Ureter (tissue), 1 donor: ENCODE data around the gene CYB5B. TPM values are rescaled to one million over a fixed set of nuclear protein-coding genes. Genes with fewer than 3 reads are reported as not detected.

Source experiments
- DNase-seq: peaks from one replicate; pipeline ENCODE4 v3.0.0-alpha.2; 2020; ENCODE audit warnings: low spot score
- total RNA-seq: library from RNA; stranded (reverse); gene quantifications from one replicate; pipeline ENCODE4 v1.2.4, GENCODE V29; 2023
- donor health status: DM: yes; HTN: yes; CAD: no.

CYB5B gene
- total RNA-seq, 1 donor from 2014 or later: 152 TPM

DNA sequence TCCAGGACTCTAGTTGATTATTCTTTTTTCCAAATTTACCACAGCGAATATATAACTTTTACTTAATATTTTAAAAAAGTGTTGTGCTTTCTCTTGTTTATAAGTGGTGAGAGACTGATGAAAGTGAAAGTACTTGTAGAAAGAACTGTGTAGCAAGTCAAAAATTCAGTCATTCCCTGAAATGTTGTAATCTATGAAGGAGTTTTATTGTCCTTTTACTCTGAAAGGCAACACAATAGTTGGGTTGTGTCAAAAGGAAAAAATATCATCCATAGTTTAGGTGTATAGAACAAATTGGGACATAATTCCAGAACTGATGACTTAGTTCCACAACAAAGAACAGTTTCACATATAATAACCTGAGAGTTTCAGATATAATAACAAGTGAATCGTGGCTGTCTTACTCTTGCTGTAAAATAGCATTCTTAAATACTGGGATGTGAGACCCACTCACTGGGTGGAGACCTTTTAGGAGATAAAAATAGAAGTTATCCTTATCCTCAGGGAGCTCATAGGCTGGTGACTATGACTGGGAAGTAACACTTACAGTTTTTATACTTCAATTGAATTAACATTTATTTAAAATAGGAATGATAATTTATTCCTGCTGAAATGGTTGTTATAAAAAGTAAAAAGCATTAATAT is 20.6 kb downstream of the CYB5B start:
- DNase-seq: no peak

DNA sequence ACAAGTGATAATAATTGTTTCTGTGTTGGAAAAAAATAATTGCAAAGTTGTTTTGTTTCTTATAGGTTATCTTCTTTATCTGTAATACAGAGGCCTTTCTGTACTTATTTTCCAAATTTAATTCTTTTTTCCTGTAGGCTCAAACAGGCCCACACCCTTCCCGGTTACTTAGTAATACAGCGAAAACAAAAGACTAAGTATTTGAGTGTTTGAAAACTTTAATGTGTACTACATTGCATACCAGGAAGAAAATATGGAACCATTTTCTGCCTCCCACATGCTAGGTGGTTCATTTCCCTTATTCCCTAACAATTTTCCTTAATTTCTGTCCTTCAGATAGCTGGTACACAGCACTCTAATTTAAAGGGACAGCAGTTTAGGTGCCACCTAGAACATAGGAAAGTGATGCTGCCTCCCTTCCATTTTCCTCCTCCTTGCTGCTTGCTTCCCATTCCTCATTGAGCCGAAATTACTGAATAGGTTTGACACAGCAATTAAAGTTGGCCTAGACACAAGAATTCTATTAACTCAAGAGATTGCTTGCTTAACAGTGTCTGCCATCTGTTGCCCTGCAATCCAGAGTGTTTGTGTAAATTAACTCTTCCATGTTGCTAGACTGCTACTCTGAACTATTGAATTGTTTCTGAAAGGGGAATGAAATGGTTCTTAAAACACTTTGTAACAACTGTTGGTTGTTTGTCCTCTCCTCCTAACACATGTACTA is 24.2 kb downstream of the CYB5B start:
- no peak for DNase-seq

DNA sequence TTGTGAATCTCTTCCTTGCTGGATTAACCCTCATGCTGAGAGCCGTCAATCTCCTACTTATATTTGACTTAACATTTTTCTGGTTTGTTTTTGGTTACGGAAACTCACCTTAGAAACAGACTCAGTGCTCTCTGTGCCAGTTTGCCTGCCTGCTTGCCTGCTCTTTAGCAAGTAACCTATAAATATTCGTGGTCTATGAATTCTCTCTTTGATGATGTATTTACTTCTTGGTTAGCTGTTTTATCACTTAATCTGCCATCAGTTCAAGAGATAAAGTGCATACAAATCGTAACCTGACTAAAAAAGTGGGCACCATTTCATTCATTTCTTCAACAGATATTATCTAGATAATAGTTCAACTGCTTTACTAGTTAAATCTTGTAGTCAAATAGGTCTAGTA is 26.7 kb downstream of the CYB5B start:
- DNase-seq: no peak

DNA sequence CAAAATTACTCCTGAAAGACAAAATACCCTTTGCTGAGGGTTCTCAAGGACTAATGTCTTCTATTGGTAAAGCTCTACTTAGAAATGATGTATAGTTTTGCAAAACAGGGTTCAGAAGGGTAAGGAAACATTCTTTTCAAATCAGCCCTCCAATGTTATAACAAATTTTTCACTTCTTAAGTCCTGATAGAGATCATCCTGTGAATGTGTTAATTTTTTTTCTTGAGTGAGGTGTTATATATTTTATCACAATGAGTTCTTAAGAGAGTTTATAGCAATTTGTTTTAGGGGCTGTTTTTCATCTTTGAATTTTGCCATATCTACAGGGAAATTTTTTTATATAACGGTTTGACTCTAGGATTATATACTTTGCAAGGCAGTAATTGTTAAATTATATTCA is 29.5 kb downstream of the CYB5B start:
- no peak for DNase-seq

DNA sequence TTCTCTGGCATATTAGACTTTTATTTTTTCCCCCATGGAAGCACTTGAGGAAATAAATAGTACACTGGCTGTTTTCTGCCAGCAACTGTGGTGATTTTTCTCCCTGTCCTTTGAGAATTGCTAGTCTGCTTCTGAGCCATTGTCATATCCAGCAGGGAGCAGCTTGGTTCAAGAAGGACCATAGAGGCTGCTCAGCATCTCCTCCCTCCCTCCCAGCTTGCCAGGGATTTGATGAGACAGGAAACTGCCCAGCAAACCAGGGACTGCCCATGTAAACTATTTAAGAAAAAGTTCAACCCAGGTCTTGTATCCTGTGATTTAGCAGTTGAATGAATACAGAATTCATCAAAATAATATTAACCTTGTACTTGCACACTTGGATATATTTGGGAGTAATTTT is 39.5 kb downstream of the CYB5B start:
- DNase-seq: no peak

DNA sequence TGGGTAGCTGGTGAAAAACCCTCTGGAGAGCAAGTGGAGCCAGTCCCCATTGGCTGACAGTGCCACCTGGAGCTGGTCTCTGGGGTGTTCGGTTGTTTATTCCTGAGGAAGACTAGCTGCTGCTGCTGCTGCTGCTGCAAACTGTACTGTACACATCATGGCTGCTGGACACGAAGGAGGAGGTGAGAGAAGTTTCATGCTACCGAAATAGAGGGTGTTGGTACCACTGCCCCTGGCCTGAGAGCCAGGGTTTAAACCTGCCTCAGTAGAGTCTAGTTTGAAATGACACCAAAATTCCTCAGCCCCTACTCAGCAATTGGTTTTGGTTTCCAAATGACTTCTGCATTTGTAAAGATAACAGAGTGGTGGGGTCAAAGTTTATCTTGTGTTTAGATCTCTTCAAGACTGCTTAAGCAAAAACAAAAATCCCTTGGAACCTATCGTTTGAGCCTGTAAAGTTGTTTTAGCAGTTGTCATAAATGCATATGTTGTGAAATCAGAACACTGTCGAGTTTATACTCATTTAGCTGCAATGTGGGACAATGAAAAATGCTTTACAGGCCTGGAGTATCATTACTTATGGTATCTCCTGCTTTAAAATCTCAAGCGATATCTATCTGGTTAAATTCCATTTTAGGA is 40.8 kb downstream of the CYB5B start:
- no peak for DNase-seq

DNA sequence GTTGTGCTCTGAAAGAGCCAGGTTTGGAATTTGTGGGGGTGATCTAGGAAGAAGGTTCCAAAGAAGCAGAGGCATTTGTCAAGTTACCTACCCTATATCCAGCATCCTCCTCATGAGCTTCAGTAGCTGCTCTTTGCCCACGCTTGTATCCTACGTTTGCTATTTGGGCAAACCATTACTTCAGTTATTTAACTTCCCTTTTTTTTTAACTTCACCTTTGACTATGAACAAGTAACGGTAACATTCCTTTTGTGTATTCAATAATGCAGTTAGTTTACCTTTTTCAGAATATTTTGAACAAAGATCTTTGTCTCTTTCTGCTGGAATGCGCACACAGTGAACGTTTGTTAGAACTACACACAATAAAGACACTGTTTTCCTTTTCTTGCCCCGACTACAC is 41.5 kb downstream of the CYB5B start:
- DNase-seq: no peak

DNA sequence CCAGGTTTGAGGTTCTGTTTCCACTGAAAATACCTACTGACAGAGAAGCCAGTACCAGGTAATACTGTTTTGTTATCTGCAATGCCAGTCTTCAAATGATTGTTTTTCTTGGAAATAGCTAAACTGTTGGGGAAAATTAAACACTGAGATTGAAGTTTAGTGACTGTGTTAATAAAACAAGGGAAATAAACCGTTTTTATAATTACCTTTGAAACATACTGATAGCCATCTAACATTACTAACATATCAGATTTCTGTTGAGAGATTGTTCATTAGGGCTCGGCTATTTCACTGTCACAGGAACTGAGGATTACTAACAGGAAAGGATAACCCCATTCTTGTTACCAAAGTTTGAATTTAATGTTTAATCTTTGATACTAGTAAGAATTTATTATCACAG is 42.1 kb downstream of the CYB5B start:
- no peak for DNase-seq

DNA sequence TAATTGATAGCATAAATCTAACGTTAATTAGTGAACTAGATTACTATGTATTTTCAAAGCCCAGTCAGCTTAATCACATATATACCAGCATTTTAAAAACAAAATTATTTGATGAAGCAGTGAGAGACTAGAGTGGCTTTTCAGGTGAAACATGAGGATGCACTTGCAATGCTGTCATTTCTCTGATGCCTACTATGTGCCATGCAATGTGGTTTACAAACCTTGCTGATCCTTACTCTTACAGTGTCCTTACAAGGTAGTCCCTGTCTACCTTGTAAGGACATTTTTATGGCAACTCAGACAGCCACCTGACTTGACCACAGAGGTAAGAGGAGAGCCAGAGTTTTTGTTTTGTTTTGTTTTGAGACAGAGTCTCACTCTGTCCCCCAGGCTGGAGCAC is 42.7 kb downstream of the CYB5B start:
- DNase-seq: no peak

DNA sequence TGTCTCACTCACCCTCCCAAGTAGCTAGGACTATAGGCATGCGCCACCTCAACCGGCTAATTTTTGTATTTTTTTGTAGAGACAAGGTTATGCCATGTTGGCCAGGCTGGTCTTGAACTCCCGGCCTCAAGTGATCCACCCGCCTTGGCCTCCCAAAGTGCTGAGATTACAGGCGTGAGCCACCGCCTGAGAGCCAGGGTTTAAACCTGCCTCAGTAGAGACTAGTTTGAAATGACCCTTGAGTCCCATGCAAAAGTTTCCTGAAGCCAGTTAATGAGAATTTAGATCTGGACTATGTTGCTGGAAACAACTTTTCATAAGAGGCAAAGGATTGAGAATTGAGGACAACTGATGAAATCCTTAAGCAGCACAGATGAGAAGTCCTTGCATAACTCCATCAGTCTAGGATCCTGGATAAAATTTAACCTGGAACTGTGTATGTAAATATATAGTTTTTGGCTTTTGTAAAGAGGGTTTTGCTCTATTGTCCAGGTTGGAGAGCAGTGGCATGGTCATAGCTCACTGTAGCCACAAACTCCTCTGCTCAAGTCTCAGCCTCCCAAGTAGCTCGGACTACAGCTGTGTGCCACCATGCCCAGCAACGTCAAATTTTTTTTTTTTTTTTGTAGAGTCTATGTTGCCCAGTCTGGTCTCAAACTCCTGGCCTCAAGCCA is 43.2 kb downstream of the CYB5B start:
- no peak for DNase-seq

DNA sequence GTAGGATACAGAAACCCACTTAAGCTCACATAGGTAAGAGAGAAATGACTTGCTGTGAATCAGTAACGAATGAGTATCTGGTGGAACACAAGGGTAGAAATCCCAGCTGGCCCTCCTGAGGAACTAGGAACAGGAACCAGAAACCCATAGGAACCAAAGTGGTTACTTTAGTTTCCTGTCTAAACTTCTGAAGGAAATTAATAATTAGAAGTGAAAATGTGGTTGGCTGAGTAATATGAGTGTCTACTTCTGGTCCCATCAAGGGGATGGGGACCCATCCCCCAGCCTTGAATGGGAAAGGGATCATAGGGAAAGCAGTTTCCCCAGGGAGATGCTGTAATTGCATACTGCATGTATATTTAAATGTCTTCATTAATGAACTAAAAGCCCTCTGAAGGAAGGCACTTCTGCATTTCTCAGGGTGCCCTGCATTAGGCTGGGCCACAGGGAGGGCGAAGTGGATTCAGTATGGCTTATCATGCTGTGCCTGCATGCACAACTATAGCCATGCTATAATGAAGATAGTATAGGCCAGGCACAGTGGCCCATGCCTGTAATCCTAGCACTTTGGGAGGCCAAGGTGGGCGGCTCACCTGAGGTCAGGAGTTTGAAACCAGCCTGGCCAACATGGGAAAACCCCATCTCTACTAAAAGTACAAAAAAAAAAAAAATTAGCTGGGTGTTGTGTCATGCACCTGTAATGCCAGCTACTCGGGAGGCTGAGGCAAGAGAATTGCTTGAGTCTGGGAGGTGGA is 45.6 kb downstream of the CYB5B start:
- DNase-seq: no peak

DNA sequence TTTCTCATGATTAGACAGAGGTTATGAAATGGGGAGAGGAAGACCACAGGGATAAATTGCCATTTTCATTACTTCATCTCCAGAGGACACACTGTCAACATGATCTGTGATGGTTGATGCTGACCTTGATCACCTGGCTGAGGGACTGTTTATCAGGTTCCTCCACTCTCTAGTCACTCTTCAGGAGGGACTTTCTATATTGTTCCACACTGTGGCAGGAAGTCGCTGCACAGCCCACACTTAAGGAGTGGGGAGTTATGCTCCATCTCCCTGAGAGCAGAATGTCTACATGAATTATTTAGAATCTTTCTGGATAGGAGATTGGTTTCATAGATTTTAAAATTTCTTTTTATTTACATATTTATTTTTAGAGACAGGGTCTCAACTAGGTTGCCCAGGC is 46.7 kb downstream of the CYB5B start:
- DNase-seq: no peak

DNA sequence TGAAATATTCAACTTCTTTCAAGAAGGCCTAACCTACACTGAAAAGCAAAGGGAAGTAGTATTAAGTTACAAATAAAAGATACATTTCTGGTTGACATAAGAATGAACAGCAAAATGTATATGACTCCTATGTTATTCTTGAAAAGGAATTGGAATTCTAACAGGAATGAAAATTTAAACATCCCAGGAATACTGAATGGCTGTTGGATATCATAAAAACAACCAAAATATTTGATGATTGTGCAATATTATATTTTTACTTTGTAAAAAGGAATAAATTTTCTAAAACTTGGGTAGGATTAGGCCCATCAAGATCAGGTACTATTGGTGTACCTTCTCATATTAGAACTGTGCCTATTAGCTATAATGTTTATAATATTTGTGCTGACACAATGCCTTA is 50.0 kb downstream of the CYB5B start:
- no peak for DNase-seq

DNA sequence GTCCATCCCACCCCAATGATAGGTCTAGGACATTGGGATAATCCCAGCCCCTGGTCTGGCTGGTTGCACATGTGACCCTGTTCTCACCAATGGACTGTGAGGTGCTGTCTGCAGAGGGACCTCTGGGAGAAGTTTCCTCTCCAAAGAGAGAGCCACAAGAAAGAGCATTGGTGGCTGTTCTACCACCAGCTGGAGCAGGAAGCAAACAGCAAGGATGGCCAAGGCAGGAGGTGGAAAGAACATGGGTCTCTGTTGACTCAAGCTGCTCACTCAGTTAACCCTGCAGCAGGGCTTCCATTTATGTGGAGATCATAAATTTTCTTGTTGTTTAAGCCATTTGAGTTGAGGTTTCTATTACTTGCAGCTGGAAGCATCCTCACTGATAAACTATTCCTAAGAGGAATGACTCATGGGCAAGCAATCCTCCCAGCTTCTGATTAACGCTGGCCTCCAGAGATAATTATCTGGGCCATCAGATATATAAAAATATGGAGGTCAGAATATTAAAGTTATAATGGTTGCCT is 52.6 kb downstream of the CYB5B start:
- no peak for DNase-seq

DNA sequence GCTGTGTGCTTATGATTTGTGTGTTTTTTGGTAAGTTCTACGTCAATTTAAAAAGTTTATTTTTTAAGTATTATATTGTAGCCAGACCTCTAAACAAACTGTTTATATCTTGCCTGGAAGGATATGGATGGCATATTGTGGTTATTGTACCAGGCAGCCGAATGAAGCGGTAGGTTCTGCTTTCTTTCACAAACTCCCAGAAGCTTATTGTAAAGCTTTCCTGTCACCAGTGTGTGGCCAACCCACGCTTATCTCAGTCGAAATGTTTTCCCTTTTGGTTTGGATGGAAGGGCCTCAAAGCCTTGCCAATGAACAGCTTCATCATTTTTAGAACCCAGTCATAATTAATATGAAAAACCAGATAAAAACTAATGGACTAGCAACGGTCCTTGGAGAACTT is 53.1 kb downstream of the CYB5B start:
- DNase-seq: no peak

DNA sequence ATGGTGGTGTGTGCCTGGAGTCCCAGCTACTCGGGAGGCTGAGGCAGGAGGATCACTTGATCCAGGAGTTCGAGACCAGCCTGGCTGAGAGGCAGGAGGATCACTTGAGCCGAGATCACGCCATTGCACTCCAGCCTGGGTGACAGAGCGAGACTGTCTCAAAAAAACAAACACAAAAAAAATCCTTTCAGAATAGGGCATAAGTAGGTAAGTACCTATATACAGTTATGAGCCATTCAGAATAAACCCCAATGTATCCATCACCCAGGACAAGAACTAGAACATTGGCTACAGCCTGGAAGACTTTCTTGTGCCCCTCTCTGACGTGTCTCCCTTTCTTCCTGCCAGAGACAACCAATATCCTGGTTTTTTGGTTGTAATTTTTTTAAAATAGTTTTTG is 54.3 kb downstream of the CYB5B start:
- DNase-seq: no peak

DNA sequence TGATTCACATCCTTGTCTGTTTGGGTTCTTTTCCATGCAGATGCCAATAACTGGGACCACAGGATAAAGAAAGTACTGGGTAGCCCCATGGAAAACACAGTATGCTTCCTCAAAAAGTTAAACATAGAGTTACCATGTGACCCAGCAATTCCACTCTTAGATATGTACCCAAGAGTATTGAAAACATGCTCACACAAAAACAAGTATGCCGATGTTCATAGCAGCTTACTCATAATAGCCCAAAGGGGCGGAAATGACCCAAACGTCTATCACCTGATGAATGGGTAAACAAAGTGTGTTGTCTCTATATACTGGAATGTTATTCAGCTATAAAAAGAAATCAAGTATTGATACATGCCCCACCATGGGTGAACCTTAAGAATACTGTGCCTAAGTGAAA is 55.4 kb downstream of the CYB5B start:
- DNase-seq: no peak

DNA sequence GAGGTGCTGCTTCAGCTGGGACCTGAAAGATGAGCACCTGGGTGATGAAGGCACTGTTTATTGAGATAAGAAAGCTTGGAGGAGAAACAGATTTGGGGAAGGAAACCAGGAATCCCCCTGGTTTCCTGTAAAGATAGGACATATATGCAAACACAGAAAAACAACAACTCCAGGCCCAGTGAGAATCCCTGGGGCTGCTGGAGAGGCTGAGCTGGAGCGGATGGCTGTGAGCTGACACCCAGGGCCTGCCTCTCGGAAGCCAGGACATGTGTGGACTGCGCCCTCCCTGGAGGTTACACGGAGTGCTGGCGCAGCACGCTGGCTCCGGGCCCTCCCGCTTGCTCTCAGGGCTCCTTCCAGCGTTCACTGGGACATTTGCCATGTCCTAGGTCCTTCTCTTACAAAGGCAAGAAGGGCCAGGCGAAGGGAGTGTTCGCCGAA is 57.5 kb downstream of the CYB5B start:
- DNase-seq: peak; percentile 88

DNA sequence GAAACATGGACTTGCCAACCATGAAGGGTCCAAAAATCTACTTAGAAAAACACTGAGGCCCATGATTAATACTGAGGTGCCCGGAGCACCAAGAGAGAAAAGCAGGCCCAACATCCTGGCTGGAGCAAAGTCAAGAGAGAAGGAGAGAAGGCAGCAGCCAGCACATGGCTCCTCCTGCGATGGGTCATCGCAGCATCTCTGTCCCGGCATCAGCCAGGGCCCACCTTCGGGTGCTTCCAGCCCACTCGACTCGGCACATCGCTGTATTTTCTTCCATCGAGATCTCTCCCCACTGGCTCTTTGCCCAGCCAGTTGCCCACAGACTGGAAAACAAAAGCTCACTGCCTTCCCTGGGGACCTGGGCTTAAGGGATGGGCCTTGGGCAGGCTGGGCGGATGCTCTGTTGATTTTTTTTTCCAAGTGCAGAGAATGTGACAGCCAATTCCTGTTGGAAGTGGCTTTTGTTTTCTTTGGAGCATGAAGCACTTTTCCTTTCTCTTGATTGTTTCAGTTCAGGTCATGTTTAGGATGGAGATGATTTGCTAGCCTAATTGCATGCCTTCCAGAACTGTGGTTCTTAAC is 58.1 kb downstream of the CYB5B start:
- DNase-seq: peak; percentile 64

DNA sequence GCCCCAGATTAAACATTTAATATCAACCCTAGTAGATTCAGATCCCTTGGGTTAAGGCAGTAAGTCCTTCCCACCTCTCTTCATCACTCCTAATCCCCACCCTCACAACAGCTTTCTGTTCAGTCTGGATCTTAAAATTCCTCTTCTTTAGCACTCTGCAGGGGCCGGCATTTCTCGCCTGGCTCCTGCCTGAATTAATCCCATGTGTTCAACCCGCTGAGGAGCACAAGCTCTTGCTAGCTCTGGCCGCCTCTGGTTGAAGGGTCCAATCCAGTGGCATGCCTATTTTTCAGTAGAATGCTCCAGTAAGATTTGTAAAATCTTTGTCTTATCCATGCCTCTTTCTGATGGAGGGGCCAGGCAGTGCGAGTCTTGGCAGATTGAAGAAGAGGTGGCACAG is 59.2 kb downstream of the CYB5B start:
- no peak for DNase-seq

DNA sequence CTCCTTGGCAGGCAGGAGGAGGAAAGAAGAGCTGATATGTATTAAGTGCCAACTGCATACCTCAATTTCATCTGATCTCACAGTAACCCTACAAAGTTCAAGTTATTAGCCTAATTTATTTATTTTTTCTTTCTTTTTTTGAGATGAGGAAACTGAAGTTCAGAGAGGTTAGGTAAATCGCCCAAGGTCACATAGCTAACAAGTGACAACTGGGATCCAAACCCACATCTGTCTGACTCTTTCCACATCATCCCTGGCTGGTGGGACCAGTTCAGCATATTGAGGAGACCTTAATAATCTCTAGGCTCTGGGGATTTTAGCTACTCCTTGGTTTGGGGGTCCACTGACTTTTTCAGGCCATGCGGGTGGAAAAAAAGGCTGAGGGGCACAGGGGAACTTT is 60.9 kb downstream of the CYB5B start:
- DNase-seq: no peak
